Sigmoid colon (tissue), 7 donors: ENCODE results near the gene PRSS56. TPM values are rescaled to one million over a fixed set of nuclear protein-coding genes. Genes with fewer than 3 reads are reported as not detected.
"Not testable (repeated sequence)": the region's sequence is repeated elsewhere in the genome, so short reads cannot be mapped to it uniquely, and the experiment has no call there.

Experiments
- DNase-seq: peaks from one replicate; pipeline ENCODE4 v3.0.0-alpha.2; 2019
- H3K27ac ChIP-seq, 4 donors: fragments of 200-600 bp; sonication (generic); one replicate each; pipeline ENCODE4 v1.5.1; 2016 to 2019; ENCODE audit warnings: mild to moderate bottlenecking in 1 of 4
- H3K27me3 ChIP-seq, 3 donors: fragments of 200-600 bp; sonication (generic); one replicate each; pipeline ENCODE4 v1.5.1; 2019; ENCODE audit warnings: mild to moderate bottlenecking in 1 of 3
- H3K36me3 ChIP-seq, 4 donors: fragments of 200-600 bp; sonication (generic); one replicate each; pipeline ENCODE4 v1.5.1; 2016 to 2019
- H3K4me1 ChIP-seq, 4 donors: fragments of 200-600 bp; sonication (generic); one replicate each; pipeline ENCODE4 v1.5.1; 2017 to 2019
- H3K4me3 ChIP-seq, 4 donors: fragments of 200-600 bp; sonication (generic); one replicate each; pipeline ENCODE4 v1.5.1; 2017 to 2019; ENCODE audit warnings: mild to moderate bottlenecking in 2 of 4, moderate library complexity in 1 of 4
- H3K9me3 ChIP-seq, 4 donors: fragments of 200-600 bp in 3 of 4; sonication (generic) in 3 of 4; one replicate each; pipeline versions ENCODE4 v1.5.1 to v1.6.1; 2013 to 2019
- CTCF ChIP-seq, 4 experiments: fragments of 450-650 bp in 3 of 4; fragments of 200-600 bp in 1 of 4; IDR thresholded peaks; one replicate each; pipeline ENCODE4 v1.5.1; 2016 to 2019; ENCODE audit warnings: antibody characterized with exemption in 4 of 4, mild to moderate bottlenecking in 3 of 4, moderate library complexity in 2 of 4
- EP300 ChIP-seq, 4 donors: sonication (generic); formaldehyde crosslinking; IDR thresholded peaks; one replicate each; pipeline ENCODE4 v1.6.1; 2017; ENCODE audit warnings: antibody characterized with exemption in 4 of 4
- POLR2A ChIP-seq, 2 donors: fragments of 450-650 bp; IDR thresholded peaks; one replicate each; pipeline ENCODE4 v1.6.1; 2016; ENCODE audit warnings: antibody characterized with exemption in 2 of 2, mild to moderate bottlenecking in 2 of 2, moderate library complexity in 2 of 2
- POLR2AphosphoS5 ChIP-seq, 4 donors: sonication (generic); formaldehyde crosslinking; IDR thresholded peaks; one replicate each; pipeline ENCODE4 v1.6.1; 2017; ENCODE audit warnings: antibody characterized with exemption in 4 of 4
- WGBS, 2 donors: extraction: QIAGEN DNeasy Blood & Tissue Kit; methylation state at CpG; one replicate each; pipeline ENCODE4 v1.1.7; 2013; 5-methylcytosine and 5-hydroxymethylcytosine counted together
- intact Hi-C: fragments of 100-400 bp; cut with DNase I; formaldehyde crosslinking; loops from one replicate; pipeline ENCODE4 v1.15.1; 2023
- polyA plus RNA-seq, 3 donors: library from polyadenylated mRNA; stranded (reverse); fragments of 200-250 nt; gene quantifications; one replicate each; pipeline ENCODE4 v1.2.3, GENCODE V29; 2013
- total RNA-seq, 4 donors: library from RNA; depleted of rRNA; stranded (reverse); fragments of >200 nt; gene quantifications; one replicate each; pipeline ENCODE4 v1.1.0, GENCODE V29; 2016
- donor health status: healthy with polysubstance abuse.
- donor health status: Bipolar disorder and iron deficiency.
- donor health status: healthy.

The PRSS56 gene
- total and polyA plus RNA-seq, 7 donors: not detected

GRCh38 chr2:232568161-232568560 is 48.0 kb downstream of the PRSS56 start:
- DNase-seq: no peak
- Histone ChIP-seq H3K9me3 (no peaks in the 10 kb centered on the region), H3K4me3 (no peak overlapping the region), H3K4me1 (no peaks in the 10 kb centered on the region), H3K36me3 (peaks cover 49 to 100% (median 58%) of the 10 kb centered on the region in 4 donors), H3K27me3 (no peaks in the 10 kb centered on the region), H3K27ac (no peak overlapping the region)
- intact Hi-C loops: no loop called here
- TF ChIP-seq EP300 (IDR thresholded peaks at IDR 0.05) (no peak), CTCF (IDR thresholded peaks at IDR 0.05) (no peak), POLR2AphosphoS5 (IDR thresholded peaks at IDR 0.05) (no peak), POLR2A (IDR thresholded peaks at IDR 0.05) (no peak)
- 33 to 68% methylated on average over 5 of the region's 5 CpGs for WGBS, 2 donors

- no peaks in the 10 kb centered on the region for H3K9me3 ChIP-seq
- no peaks in the 10 kb centered on the region for H3K4me1 ChIP-seq
- no peak for TF ChIP-seq POLR2AphosphoS5 (IDR thresholded peaks at IDR 0.05)
- no peak for TF ChIP-seq EP300 (IDR thresholded peaks at IDR 0.05)
- no peak for TF ChIP-seq CTCF (IDR thresholded peaks at IDR 0.05)
- intact Hi-C loops: no loop called here
- 96 to 98% methylated on average over 9 of the region's 9 CpGs for WGBS, 2 donors
- DNase-seq: no peak
- no peak overlapping the region for H3K27ac ChIP-seq
- no peak overlapping the region for H3K4me3 ChIP-seq
- H3K36me3 ChIP-seq: peaks cover 48 to 100% (median 64%) of the 10 kb centered on the region in 4 donors
- H3K27me3 ChIP-seq: no peaks in the 10 kb centered on the region
Measured at GRCh38 chr2:232569541-232569940, 49.4 kb downstream of the PRSS56 start.

- peaks cover 38 to 100% (median 56%) of the 10 kb centered on the region in 4 donors for H3K36me3 ChIP-seq
- DNase-seq, H3K4me1 ChIP-seq, intact Hi-C loops, H3K9me3 ChIP-seq, H3K27me3 ChIP-seq, H3K4me3 ChIP-seq, H3K27ac ChIP-seq: not testable (repeated sequence)
- 87 to 95% methylated on average over 6 of the region's 6 CpGs for WGBS, 2 donors
Measured at GRCh38 chr2:232570481-232570880, 50.3 kb downstream of the PRSS56 start.

GRCh38 chr2:232571026-232571474 is 50.9 kb downstream of the PRSS56 start:
- H3K9me3 ChIP-seq: no peaks in the 10 kb centered on the region
- no peak overlapping the region for H3K4me3 ChIP-seq
- no peaks in the 10 kb centered on the region for H3K4me1 ChIP-seq
- TF ChIP-seq EP300 (IDR thresholded peaks at IDR 0.05): no peak
- no peak for TF ChIP-seq CTCF (IDR thresholded peaks at IDR 0.05)
- no peak for TF ChIP-seq POLR2A (IDR thresholded peaks at IDR 0.05)
- no peak for TF ChIP-seq POLR2AphosphoS5 (IDR thresholded peaks at IDR 0.05)
- WGBS, 2 donors: 28 to 69% methylated on average over 7 of the region's 7 CpGs
- no peak overlapping the region for H3K27ac ChIP-seq
- H3K36me3 ChIP-seq: peaks cover 36 to 97% (median 53%) of the 10 kb centered on the region in 4 donors
- no peaks in the 10 kb centered on the region for H3K27me3 ChIP-seq
- intact Hi-C loops: no loop called here
- DNase-seq: no peak

- intact Hi-C loops: no loop called here
- H3K36me3 ChIP-seq: peaks cover 18 to 88% (median 34%) of the 10 kb centered on the region in 4 donors
- no peak overlapping the region for H3K4me3 ChIP-seq
- no peaks in the 10 kb centered on the region for H3K27me3 ChIP-seq
- H3K9me3 ChIP-seq: no peaks in the 10 kb centered on the region
- no peaks in the 10 kb centered on the region for H3K4me1 ChIP-seq
- no peak overlapping the region for H3K27ac ChIP-seq
- TF ChIP-seq POLR2A (IDR thresholded peaks at IDR 0.05) (no peak), EP300 (IDR thresholded peaks at IDR 0.05) (no peak), CTCF (IDR thresholded peaks at IDR 0.05) (no peak), POLR2AphosphoS5 (IDR thresholded peaks at IDR 0.05) (no peak)
- no peak for DNase-seq
Measured at GRCh38 chr2:232573042-232573441, 52.9 kb downstream of the PRSS56 start.
